ENCODE results near the gene HS3ST5.
"Not testable (repeated sequence)": the region's sequence is repeated elsewhere in the genome, so short reads cannot be mapped to it uniquely, and the experiment has no call there.

HS3ST5 gene

DNA sequence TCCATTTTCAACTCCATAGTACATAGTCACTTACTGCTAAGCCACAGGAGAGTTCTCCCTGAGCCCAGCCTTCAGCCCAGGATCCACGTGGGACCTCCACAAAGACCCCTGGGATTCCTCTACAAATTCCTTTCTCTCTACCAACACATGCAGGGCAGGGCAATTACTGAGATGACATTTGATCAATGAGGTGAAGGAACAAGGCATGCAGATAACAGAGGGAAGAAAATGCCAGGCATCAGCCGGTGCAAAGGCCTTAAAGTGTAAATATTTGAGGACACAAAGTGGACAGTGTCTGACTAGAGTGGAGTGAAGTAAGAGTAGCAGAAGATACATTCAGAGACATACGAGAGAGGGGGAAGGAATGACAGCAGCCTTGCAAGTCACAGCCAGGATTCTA lies 70.2 kb downstream of the HS3ST5 start:
- no peak for DNase-seq

DNA sequence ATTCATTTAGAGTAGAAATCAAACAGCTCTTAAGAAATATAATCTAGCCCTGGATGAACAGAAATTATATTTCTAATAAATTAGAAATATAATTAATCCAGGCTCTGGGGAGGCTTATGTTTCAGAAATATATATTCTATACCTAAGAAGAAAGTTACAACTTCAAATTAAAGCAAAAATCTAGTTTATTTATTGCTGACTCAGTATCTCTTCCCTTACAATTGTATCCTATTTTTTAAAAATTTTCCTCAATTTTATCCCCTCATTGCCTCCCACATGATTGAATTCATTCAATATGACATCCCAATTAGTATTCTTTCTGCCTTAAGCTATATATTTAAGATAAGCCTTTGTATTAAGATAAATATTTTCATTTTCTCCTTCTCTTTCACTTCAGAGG lies 71.4 kb downstream of the HS3ST5 start:
- no peak for DNase-seq

DNA sequence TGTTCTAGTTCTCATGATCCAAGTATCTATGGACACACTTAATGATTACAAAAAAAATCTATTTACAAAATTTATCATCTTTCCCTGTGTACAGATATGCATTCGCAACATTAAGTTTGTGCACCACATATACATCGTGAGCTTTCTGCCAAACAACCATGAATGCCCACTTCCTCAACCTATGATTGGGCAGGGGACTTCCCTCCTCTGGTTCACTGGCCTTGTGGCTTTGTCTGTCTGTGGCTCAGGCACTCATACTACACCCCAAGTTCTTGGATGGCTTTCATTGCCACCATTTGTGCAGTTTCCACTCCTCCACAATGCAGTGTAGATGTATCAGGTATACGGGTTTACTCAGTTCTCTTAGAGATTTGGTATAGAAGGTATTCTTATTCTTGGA lies 74.9 kb downstream of the HS3ST5 start:
- DNase-seq, result no peak

- no peak for DNase-seq
Measured at GRCh38 chr6:114260810-114261209, 82.0 kb downstream of the HS3ST5 start.

DNA sequence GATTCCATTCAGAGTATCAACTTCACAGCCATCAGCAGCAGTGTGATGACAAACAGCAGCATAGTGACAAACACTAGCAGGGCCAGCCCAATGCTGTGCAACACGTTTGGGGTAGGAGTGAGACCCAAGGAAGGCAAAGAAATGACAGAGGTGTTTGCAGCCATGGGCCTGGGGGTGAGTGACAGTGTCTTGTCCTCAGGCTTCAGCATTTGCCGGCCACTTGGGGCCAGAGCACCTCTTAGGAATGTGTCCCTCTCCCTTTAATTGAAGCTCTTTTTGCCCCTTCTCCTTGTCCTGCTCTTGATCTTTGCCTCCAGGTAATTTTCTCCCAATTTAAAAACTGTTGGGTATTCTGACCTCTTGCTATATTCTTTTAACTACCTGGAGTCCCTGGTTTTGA lies 84.4 kb downstream of the HS3ST5 start:
- no peak for DNase-seq

GRCh38 chr6:114253431-114253830 lies 89.4 kb downstream of the HS3ST5 start:
- no peak for DNase-seq

GRCh38 chr6:114249522-114249921 lies 93.3 kb downstream of the HS3ST5 start:
- no peak for DNase-seq

DNA sequence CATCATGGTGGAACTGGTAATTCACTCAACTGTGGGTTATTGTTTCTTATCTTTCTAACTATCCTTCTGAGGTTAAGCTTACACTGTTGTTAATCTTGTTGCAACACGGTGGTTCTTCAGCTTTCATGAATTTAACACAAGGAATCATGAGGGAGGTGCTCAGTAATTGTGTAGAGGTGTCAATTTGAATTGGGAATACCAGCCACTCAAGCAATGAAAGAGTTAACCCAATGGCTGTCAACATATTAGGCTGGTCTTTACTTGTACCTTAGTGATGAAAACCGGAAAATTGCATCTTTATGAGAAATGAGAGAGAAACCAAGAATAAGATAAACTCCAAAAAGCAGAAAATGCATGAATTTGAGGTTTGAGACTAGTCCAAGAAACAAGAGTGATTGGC lies 95.7 kb downstream of the HS3ST5 start:
- no peak for DNase-seq

GRCh38 chr6:114240796-114241195 lies 102.0 kb downstream of the HS3ST5 start:
- DNase-seq, result no peak

GRCh38 chr6:114228675-114229074 lies 114.1 kb downstream of the HS3ST5 start:
- no peak for DNase-seq

DNA sequence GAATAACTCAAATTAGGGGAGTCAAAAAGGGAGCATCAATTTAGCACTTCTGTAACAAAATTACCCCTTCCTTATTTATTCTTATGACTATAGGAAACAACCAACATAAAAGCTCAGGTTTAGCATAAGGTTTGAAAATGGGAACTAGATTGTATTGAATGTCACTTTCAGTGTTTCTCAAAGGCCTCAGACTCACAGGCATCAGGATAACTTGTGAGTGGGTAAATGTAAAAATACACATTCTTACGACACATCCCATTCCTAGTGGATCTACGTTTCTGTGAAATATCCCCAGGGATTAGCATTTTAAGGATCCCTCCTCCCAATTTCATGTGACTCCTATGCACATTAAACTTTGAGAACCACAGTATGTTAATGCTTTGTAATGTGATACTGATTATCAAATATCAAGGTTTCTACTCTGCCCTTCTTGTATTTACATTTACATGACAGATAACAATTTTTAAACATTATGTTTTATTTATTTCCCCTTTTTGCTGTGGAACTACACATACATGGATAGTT lies 114.8 kb downstream of the HS3ST5 start:
- no peak for DNase-seq

- no peak for DNase-seq
Measured at GRCh38 chr6:114220241-114220640, 122.6 kb downstream of the HS3ST5 start.

- DNase-seq, result no peak
Measured at GRCh38 chr6:114218437-114219340, 124.1 kb downstream of the HS3ST5 start.

DNA sequence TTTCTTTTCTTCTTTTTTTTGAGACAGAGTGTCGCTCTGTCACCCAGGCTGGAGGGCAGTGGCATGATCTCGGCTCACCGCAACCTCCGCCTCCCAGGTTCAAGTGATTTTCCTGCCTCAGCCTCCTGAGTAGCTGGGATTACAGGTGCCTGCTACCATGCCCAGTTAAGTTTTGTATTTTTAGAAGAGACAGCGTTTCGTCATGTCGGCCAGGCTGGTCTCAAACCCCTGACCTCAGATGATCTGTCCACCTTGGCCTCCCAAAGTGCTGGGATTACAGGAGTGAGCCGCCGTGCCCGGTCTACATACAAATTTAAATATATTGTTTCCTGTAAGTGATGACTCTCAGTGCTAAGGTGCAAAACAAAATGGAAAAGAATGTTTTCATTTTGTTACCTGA lies 124.8 kb downstream of the HS3ST5 start:
- not testable (repeated sequence) for DNase-seq

- DNase-seq, result no peak
Measured at GRCh38 chr6:114216789-114217467, 125.9 kb downstream of the HS3ST5 start.

- no peak for DNase-seq
Measured at GRCh38 chr6:114210467-114210866, 132.4 kb downstream of the HS3ST5 start.

DNA sequence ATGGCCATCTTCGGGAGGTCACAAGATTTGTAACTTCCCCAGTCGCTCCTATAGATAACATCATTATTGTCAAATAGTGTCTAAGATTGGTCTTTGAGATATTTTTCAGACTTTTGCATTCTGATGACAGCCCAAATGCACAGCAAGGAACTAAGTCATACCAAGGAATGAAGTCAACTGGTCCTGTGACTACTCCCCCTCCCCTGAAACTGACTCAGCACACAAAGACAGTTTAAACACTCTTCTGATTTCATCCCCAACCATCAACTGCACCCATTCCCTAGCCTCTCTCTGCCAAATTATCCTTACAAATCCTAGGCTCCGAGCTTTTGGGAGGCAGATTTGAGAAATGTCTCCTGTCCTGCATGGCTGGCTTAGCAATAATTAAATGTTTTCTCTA lies 139.4 kb downstream of the HS3ST5 start:
- no peak for DNase-seq

DNA sequence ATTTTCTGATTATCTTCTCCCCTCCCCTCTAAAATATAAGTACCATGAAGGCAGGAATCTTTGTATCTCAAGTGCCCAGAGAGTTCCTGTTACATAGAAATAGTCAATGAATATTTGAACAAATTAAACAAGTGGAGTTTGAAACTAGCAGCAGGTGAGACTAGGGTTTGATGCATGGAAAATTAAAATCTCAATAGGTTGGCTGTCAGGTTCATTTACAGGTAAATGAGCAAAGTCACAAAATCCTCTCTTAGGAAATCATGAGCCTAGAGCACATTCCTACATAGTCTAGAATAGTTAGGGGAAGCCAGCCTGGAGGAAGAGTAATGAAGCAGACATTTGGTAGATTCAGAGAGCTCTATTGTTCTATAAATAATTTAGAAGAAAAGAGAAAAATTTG lies 140.4 kb downstream of the HS3ST5 start:
- DNase-seq, result no peak

DNA sequence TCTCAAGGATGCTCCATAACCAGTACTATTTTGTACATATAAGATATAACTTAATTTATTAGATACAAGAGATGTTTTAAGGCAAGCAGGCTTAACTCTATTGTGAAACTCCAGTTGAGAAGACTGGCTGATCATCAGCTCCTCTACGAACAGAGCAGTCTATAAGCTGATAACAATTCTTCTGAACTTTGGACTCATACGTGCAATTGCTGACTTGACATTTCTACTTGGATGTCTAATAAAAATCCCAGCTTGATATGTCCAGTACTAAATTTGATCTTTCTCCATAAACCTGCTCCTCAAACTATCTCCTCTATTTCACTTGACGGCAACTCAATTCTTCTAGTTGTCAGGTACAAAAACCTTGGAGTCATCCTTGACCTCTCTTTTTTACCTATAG lies 141.9 kb downstream of the HS3ST5 start:
- DNase-seq, result no peak

- DNase-seq, result no peak
Measured at GRCh38 chr6:114195631-114196403, 147.0 kb downstream of the HS3ST5 start.

DNA sequence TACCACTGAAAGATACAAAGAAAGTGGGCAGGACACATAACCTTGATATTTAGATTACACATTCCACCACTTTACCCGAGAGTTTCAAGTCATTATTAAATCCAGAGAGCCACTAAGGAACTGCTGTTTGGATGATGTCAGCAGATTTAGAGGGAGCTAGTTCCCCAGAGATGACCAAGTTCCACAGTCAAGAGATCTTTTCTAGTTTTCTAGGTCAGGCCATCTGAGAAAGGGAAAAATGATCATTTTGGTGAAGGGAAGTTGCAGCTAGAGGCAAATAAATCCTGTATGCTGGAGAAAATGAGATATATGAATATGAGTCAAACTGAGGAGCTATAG lies 147.8 kb downstream of the HS3ST5 start:
- DNase-seq, result no peak

DNA sequence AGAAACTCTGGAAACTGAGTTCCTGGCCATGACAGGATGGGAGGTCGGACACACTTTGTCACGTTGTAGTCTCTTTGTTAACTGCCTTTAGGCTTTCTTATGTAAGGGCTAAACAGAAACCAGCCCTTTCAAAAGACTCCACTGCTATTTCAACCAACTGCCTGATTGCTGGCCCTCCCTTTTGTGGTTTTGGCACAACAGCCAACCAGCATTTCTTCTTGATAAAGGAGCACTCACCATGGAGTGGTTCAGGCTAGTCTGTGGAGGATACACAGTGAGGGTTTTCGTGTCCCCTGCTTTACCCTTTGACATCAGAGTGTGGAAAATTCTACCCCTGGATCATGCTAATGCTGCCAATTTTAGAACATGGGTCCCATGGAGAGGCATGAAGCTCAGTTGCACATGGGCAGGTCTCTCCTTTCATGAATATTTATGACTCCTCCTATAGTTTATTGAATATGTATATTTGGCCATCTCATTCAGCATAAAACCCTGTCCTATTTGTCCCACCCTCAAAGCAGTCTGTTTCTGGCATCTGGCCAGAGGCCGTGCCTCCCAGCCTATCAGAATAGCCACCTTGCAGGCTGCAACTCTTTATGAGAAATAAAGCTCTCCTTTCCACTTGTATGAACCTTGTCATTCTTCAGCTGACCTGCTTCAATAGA lies 148.3 kb downstream of the HS3ST5 start:
- DNase-seq, result no peak

- DNase-seq, result no peak
Measured at GRCh38 chr6:114187563-114187962, 155.3 kb downstream of the HS3ST5 start.
